K562 (cell line): ENCODE results near the gene ALG12. TPM values are rescaled to one million over a fixed set of nuclear protein-coding genes. Genes with fewer than 3 reads are reported as not detected.

Experiments used
- CEBPZ ChIP-seq: fragments of 150-350 bp; IDR thresholded peaks from 2 replicates; pipeline ENCODE4 v1.6.1; 2014; ENCODE audit warnings: low read depth, mild to moderate bottlenecking, low read length, borderline replicate concordance
- GATAD2A ChIP-seq: fragments of 450-650 bp; IDR thresholded peaks from 2 replicates; pipeline ENCODE4 v1.6.1; 2017
- HNRNPL ChIP-seq: fragments of 200-400 bp; formaldehyde crosslinking; IDR thresholded peaks from 2 replicates; pipeline ENCODE4 v1.6.1; 2017; ENCODE audit warnings: low read depth, mild to moderate bottlenecking, low read length
- MTA1 ChIP-seq: fragments of 450-650 bp; IDR thresholded peaks from 2 replicates; pipeline ENCODE4 v1.6.1; 2017; ENCODE audit warnings: borderline replicate concordance
- RBFOX2 ChIP-seq: fragments of 200-400 bp; formaldehyde crosslinking; IDR thresholded peaks from 2 replicates; pipeline ENCODE4 v1.6.1; 2017; ENCODE audit warnings: low read depth, mild to moderate bottlenecking, low read length, moderate library complexity
- RBM25 ChIP-seq: fragments of 200-400 bp; formaldehyde crosslinking; IDR thresholded peaks from 2 replicates; pipeline ENCODE4 v1.6.1; 2018; ENCODE audit warnings: low read length, low read depth, moderate library complexity; ENCODE audit not compliant: severe bottlenecking
- THRA ChIP-seq: fragments of 450-650 bp; IDR thresholded peaks from 2 replicates; pipeline ENCODE4 v1.6.1; 2017; ENCODE audit warnings: mild to moderate bottlenecking, moderate library complexity
- ZNF263 ChIP-seq: sonication (generic); formaldehyde crosslinking; IDR thresholded peaks from 2 replicates; pipeline ENCODE4 v1.8.0; 2022; ENCODE audit warnings: mild to moderate bottlenecking, missing genetic modification reagents, borderline replicate concordance
- ZNF445 ChIP-seq: fragments of 250-450 bp; sonication (Bioruptor Pico); IDR thresholded peaks from 2 replicates; pipeline ENCODE4 v1.4.0; 2020; ENCODE audit warnings: low read depth, mild to moderate bottlenecking, moderate library complexity
- ZNF586 ChIP-seq: fragments of 450-650 bp; formaldehyde crosslinking; conservative IDR thresholded peaks from 2 replicates; pipeline ENCODE4 v1.4.0; 2020; ENCODE audit warnings: mild to moderate bottlenecking, moderate library complexity
- polyA plus RNA-seq, 8 experiments: library from polyadenylated mRNA; depleted of rRNA in 4 of 8; stranded (reverse) in 5 of 8; unstranded in 3 of 8; fragments of >200 nt; fragmentation: Nextera tagmentation in 2 of 8; fragmentation: Illumina TruSeq in 1 of 8; extraction: Ambion mirVana in 2 of 8; extraction: Trizol in 1 of 8; gene quantifications; 2 replicates each; pipeline versions ENCODE4 v1.2.1 to v1.2.3, GENCODE V29; 2011 to 2014; ENCODE audit warnings: inconsistent platforms in 1 of 8, missing spikeins in 1 of 8
- total RNA-seq, 7 experiments: library from RNA; depleted of rRNA in 6 of 7; stranded (reverse); fragments of >200 nt in 6 of 7; fragmentation: Illumina TruSeq in 2 of 7; extraction: Trizol in 2 of 7; gene quantifications; 2 replicates each; pipeline versions ENCODE4 v1.2.1 to v1.2.3, GENCODE V29; 2011 to 2021; ENCODE audit warnings: low replicate concordance in 1 of 7
- TF ChIP-seq, protein P1 (sequence below): fragments of 450-650 bp; IDR thresholded peaks from 2 replicates; pipeline ENCODE4 v1.6.1; 2017; ENCODE audit warnings: antibody characterized with exemption, mild to moderate bottlenecking
- TF ChIP-seq, protein P2 (sequence below): fragments of 250-450 bp; sonication (Bioruptor Pico); IDR thresholded peaks from 2 replicates; pipeline ENCODE4 v1.4.0; 2020; ENCODE audit warnings: mild to moderate bottlenecking, moderate library complexity, borderline replicate concordance
- TF ChIP-seq, protein P3 (sequence below): IDR thresholded peaks from 2 replicates; pipeline ENCODE4 v1.6.1; 2014; ENCODE audit warnings: antibody characterized with exemption

Gene ALG12
- total and polyA plus RNA-seq, 9 of the 15 experiments (the other 6 are each of a cell fraction or from before 2014, with no cell fraction given), result 0.20 to 8.5 (median 3.4) TPM

DNA sequence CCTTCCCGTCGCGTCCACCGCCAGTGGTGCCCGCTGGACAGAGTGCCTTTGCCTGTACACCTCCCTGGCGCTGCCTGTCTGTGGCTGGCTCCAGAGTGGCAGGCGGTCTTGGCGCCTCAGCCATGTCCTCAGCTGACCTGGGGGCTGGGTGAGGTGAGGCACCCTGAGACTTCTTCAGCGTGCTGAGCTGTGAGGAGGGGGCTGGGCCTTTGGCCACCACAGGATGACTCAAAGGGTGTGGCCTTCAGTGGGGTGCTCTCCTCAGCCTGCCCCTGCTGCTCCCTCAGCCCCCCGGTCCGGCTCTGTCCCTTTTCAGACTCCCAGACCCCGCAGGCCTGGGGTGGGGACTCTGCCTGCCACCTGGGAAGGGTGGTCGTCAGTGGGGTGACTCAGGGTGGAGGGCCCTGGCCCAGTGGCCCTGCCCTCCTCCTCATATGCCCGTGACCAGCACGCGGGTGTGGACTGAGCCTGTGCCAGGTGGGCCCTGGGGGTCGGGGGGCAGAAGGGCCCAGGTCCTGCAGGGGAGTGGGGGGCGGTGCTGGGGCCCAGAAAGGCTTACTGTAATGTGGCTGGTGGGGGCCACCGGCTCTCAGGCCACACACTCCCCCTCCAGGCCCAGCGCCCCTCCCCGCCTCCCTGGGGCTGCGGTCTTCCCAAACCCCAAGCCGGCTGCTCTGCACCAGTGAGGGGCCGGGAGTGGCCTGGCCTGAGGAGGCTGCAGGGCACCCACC is 16.1 kb upstream of the ALG12 start (continued):
- TF ChIP-seq, protein P1, sequence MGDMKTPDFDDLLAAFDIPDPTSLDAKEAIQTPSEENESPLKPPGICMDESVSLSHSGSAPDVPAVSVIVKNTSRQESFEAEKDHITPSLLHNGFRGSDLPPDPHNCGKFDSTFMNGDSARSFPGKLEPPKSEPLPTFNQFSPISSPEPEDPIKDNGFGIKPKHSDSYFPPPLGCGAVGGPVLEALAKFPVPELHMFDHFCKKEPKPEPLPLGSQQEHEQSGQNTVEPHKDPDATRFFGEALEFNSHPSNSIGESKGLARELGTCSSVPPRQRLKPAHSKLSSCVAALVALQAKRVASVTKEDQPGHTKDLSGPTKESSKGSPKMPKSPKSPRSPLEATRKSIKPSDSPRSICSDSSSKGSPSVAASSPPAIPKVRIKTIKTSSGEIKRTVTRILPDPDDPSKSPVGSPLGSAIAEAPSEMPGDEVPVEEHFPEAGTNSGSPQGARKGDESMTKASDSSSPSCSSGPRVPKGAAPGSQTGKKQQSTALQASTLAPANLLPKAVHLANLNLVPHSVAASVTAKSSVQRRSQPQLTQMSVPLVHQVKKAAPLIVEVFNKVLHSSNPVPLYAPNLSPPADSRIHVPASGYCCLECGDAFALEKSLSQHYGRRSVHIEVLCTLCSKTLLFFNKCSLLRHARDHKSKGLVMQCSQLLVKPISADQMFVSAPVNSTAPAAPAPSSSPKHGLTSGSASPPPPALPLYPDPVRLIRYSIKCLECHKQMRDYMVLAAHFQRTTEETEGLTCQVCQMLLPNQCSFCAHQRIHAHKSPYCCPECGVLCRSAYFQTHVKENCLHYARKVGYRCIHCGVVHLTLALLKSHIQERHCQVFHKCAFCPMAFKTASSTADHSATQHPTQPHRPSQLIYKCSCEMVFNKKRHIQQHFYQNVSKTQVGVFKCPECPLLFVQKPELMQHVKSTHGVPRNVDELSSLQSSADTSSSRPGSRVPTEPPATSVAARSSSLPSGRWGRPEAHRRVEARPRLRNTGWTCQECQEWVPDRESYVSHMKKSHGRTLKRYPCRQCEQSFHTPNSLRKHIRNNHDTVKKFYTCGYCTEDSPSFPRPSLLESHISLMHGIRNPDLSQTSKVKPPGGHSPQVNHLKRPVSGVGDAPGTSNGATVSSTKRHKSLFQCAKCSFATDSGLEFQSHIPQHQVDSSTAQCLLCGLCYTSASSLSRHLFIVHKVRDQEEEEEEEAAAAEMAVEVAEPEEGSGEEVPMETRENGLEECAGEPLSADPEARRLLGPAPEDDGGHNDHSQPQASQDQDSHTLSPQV, result 0 out of 2 replicates have a peak, but pooled peaks have one; percentile 18
- TF ChIP-seq CEBPZ (no peak), MTA1 (no peak), RBFOX2 (no peak), GATAD2A (0 out of 2 replicates have a peak, but pooled peaks have one; percentile 53), ZNF263 (CRISPR knock-in tag) (peak; percentile 53; the same call in 1 of the 2 replicates), RBM25 (no peak), HNRNPL (no peak), ZNF445 (no peak), ZNF586 (no peak), THRA (peak; percentile 93)
- TF ChIP-seq, protein P2, sequence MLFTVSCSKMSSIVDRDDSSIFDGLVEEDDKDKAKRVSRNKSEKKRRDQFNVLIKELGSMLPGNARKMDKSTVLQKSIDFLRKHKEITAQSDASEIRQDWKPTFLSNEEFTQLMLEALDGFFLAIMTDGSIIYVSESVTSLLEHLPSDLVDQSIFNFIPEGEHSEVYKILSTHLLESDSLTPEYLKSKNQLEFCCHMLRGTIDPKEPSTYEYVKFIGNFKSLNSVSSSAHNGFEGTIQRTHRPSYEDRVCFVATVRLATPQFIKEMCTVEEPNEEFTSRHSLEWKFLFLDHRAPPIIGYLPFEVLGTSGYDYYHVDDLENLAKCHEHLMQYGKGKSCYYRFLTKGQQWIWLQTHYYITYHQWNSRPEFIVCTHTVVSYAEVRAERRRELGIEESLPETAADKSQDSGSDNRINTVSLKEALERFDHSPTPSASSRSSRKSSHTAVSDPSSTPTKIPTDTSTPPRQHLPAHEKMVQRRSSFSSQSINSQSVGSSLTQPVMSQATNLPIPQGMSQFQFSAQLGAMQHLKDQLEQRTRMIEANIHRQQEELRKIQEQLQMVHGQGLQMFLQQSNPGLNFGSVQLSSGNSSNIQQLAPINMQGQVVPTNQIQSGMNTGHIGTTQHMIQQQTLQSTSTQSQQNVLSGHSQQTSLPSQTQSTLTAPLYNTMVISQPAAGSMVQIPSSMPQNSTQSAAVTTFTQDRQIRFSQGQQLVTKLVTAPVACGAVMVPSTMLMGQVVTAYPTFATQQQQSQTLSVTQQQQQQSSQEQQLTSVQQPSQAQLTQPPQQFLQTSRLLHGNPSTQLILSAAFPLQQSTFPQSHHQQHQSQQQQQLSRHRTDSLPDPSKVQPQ (CRISPR knock-in tag), result no peak
- TF ChIP-seq, protein P3, sequence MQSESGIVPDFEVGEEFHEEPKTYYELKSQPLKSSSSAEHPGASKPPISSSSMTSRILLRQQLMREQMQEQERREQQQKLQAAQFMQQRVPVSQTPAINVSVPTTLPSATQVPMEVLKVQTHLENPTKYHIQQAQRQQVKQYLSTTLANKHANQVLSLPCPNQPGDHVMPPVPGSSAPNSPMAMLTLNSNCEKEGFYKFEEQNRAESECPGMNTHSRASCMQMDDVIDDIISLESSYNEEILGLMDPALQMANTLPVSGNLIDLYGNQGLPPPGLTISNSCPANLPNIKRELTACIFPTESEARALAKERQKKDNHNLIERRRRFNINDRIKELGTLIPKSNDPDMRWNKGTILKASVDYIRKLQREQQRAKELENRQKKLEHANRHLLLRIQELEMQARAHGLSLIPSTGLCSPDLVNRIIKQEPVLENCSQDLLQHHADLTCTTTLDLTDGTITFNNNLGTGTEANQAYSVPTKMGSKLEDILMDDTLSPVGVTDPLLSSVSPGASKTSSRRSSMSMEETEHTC, result no peak
